ENCODE measurements around the gene ARPC4.
"Not testable (repeated sequence)": the region's sequence is repeated elsewhere in the genome, so short reads cannot be mapped to it uniquely, and the experiment has no call there.

GRCh38 chr3:9851383-9851782 lies 58.5 kb downstream of the ARPC4 start:
- TF ChIP-seq, protein P1, sequence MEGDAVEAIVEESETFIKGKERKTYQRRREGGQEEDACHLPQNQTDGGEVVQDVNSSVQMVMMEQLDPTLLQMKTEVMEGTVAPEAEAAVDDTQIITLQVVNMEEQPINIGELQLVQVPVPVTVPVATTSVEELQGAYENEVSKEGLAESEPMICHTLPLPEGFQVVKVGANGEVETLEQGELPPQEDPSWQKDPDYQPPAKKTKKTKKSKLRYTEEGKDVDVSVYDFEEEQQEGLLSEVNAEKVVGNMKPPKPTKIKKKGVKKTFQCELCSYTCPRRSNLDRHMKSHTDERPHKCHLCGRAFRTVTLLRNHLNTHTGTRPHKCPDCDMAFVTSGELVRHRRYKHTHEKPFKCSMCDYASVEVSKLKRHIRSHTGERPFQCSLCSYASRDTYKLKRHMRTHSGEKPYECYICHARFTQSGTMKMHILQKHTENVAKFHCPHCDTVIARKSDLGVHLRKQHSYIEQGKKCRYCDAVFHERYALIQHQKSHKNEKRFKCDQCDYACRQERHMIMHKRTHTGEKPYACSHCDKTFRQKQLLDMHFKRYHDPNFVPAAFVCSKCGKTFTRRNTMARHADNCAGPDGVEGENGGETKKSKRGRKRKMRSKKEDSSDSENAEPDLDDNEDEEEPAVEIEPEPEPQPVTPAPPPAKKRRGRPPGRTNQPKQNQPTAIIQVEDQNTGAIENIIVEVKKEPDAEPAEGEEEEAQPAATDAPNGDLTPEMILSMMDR (IDR thresholded peaks at IDR 0.05; ENCODE audit: low read length): not testable (repeated sequence)
- not testable (repeated sequence) for TF ChIP-seq EZH2 (optimal IDR thresholded peaks at IDR 0.05; ENCODE audit: low read depth, low read length); EZH2phosphoT487 (IDR thresholded peaks at IDR 0.05; ENCODE audit: low read length)

Data from MM.1S (cell line).